Islet precursor cell (in vitro differentiated cells): ENCODE data around the gene A3GALT2.

ENCODE experiments used
- DNase-seq: peaks from one replicate; pipeline ENCODE4 v3.0.0-alpha.2; 2018

Gene A3GALT2

GRCh38 chr1:33320619-33321165 is at the start of gene A3GALT2:
TSS of gene A3GALT2 (minus strand) at chr1:33321098. CDS start at chr1:33321098, 0 bp downstream.
- DNase-seq = no peak

GRCh38 chr1:33370301-33370700 is 49.4 kb upstream of the A3GALT2 start:
- no peak for DNase-seq

- no peak for DNase-seq
Observed at GRCh38 chr1:33369764-33370163, 48.9 kb upstream of the A3GALT2 start.

- no peak for DNase-seq
Observed at GRCh38 chr1:33369081-33369480, 48.2 kb upstream of the A3GALT2 start.

GRCh38 chr1:33368431-33368830 is 47.5 kb upstream of the A3GALT2 start:
- DNase-seq = no peak

- DNase-seq = peak; percentile 92
Observed at GRCh38 chr1:33367485-33368405, 46.8 kb upstream of the A3GALT2 start.

- DNase-seq = no peak
Observed at GRCh38 chr1:33366762-33367484, 46.0 kb upstream of the A3GALT2 start.

GRCh38 chr1:33365560-33365997 is 44.7 kb upstream of the A3GALT2 start:
- peak; percentile 84 for DNase-seq

GRCh38 chr1:33364565-33364918 is 43.6 kb upstream of the A3GALT2 start:
- DNase-seq = no peak

GRCh38 chr1:33363470-33363861 is 42.6 kb upstream of the A3GALT2 start:
- no peak for DNase-seq

- DNase-seq = no peak
Observed at GRCh38 chr1:33363021-33363420, 42.1 kb upstream of the A3GALT2 start.

GRCh38 chr1:33361532-33362235 is 40.8 kb upstream of the A3GALT2 start:
- no peak for DNase-seq

GRCh38 chr1:33360367-33360766 is 39.5 kb upstream of the A3GALT2 start:
- no peak for DNase-seq

- no peak for DNase-seq
Observed at GRCh38 chr1:33359931-33360330, 39.0 kb upstream of the A3GALT2 start.

- DNase-seq = no peak
Observed at GRCh38 chr1:33358795-33359503, 38.1 kb upstream of the A3GALT2 start.

GRCh38 chr1:33358114-33358794 is 37.4 kb upstream of the A3GALT2 start:
- no peak for DNase-seq

- no peak for DNase-seq
Observed at GRCh38 chr1:33357099-33357498, 36.2 kb upstream of the A3GALT2 start.

GRCh38 chr1:33354707-33355316 is 33.9 kb upstream of the A3GALT2 start:
- no peak for DNase-seq

- no peak for DNase-seq
Observed at GRCh38 chr1:33353531-33353930, 32.6 kb upstream of the A3GALT2 start.

- no peak for DNase-seq
Observed at GRCh38 chr1:33351281-33351660, 30.4 kb upstream of the A3GALT2 start.

- DNase-seq = no peak
Observed at GRCh38 chr1:33350611-33351280, 29.8 kb upstream of the A3GALT2 start.
